Measurements from ENCODE around the gene TWF1.

The TWF1 gene

DNA sequence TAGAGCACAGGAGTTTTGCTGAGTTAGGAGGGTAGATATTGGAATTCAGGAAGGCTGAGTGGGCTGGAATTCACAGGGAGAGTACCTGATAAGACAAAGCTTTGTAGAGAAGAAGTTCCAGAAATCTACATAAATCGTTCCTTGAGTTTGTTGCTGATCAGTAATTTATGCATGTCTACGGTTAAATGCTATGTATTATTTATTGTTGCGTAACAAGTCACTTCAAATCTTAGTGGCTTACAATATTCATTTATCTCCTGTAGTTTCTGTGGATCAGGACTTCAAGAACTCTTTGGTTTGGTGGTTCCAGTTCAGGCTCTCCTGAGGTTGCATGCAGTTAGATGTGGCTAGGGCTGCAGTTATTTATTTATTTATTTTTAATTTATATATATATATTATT is 55.3 kb downstream of the TWF1 start:
- TF ChIP-seq, protein P1, sequence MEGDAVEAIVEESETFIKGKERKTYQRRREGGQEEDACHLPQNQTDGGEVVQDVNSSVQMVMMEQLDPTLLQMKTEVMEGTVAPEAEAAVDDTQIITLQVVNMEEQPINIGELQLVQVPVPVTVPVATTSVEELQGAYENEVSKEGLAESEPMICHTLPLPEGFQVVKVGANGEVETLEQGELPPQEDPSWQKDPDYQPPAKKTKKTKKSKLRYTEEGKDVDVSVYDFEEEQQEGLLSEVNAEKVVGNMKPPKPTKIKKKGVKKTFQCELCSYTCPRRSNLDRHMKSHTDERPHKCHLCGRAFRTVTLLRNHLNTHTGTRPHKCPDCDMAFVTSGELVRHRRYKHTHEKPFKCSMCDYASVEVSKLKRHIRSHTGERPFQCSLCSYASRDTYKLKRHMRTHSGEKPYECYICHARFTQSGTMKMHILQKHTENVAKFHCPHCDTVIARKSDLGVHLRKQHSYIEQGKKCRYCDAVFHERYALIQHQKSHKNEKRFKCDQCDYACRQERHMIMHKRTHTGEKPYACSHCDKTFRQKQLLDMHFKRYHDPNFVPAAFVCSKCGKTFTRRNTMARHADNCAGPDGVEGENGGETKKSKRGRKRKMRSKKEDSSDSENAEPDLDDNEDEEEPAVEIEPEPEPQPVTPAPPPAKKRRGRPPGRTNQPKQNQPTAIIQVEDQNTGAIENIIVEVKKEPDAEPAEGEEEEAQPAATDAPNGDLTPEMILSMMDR (conservative IDR thresholded peaks at IDR 0.05; ENCODE audit: low read depth, low read length): no peak
- no peak overlapping the region for H3K4me2 ChIP-seq
- H3K4me3 ChIP-seq (IDR thresholded peaks at IDR 0.05; ENCODE audit: insufficient read depth, low read depth, low read length): no peak overlapping the region
- H3K36me3 ChIP-seq (ENCODE audit: insufficient read depth): 0 out of 2 replicates have a peak, but pooled peaks cover 6% of the 10 kb centered on the region
- no peaks in the 10 kb centered on the region for H3K79me2 ChIP-seq (ENCODE audit: insufficient read depth, low read depth)
- H3K27ac ChIP-seq: no peak overlapping the region
- H3K4me1 ChIP-seq (ENCODE audit: low read depth, poor library complexity, severe bottlenecking): peaks cover 22% of the 10 kb centered on the region
- H2AFZ ChIP-seq (ENCODE audit: low read depth): no peak overlapping the region
- H3K9ac ChIP-seq: no peak overlapping the region
- no peaks in the 10 kb centered on the region for H4K20me1 ChIP-seq (ENCODE audit: insufficient read depth)
- peaks cover 5% of the 10 kb centered on the region; the same call in 1 of the 2 replicates for H3K27me3 ChIP-seq (ENCODE audit: insufficient read depth, low read depth)

- Histone ChIP-seq H2AFZ (ENCODE audit: low read depth) (no peak overlapping the region), H3K9ac (no peak overlapping the region), H3K27ac (no peak overlapping the region), H3K4me1 (ENCODE audit: low read depth, poor library complexity, severe bottlenecking) (peaks cover 14% of the 10 kb centered on the region), H3K36me3 (ENCODE audit: insufficient read depth) (0 out of 2 replicates have a peak, but pooled peaks cover 4% of the 10 kb centered on the region), H3K4me2 (no peak overlapping the region), H3K27me3 (ENCODE audit: insufficient read depth, low read depth) (0 out of 2 replicates have a peak, but pooled peaks cover under 1% of the 10 kb centered on the region), H4K20me1 (ENCODE audit: insufficient read depth) (no peaks in the 10 kb centered on the region), H3K79me2 (ENCODE audit: insufficient read depth, low read depth) (no peaks in the 10 kb centered on the region), H3K4me3 (IDR thresholded peaks at IDR 0.05; ENCODE audit: insufficient read depth, low read depth, low read length) (no peak overlapping the region)
- TF ChIP-seq, protein P1 (conservative IDR thresholded peaks at IDR 0.05; ENCODE audit: low read depth, low read length): no peak
Observed at GRCh38 chr12:43749016-43749415, 57.1 kb downstream of the TWF1 start.

DNA sequence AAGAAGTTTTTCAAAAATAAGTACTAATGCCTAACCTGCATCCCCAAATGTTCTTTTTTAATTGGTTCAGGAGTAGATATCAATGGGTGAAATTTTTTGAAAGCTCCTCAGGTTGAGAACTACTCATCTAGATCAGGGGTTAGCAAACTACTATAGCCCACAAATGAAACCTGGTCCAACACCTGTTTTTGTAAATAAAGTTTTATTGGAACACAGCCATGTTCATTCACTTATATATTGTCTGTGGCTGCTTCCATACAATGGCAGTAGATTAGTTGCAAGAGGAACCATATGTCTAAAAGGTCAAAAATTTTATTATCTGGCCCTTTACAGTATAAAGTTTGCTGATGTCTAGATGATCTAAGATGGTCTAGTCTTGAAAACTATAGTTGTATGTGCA is 61.3 kb downstream of the TWF1 start:
- no peaks in the 10 kb centered on the region for H4K20me1 ChIP-seq (ENCODE audit: insufficient read depth)
- no peak overlapping the region for H3K4me3 ChIP-seq (IDR thresholded peaks at IDR 0.05; ENCODE audit: insufficient read depth, low read depth, low read length)
- no peak overlapping the region for H3K4me2 ChIP-seq
- no peaks in the 10 kb centered on the region for H3K36me3 ChIP-seq (ENCODE audit: insufficient read depth)
- H3K79me2 ChIP-seq (ENCODE audit: insufficient read depth, low read depth): no peaks in the 10 kb centered on the region
- H2AFZ ChIP-seq (ENCODE audit: low read depth): no peak overlapping the region
- no peaks in the 10 kb centered on the region for H3K27me3 ChIP-seq (ENCODE audit: insufficient read depth, low read depth)
- TF ChIP-seq, protein P1 (conservative IDR thresholded peaks at IDR 0.05; ENCODE audit: low read depth, low read length): no peak
- H3K4me1 ChIP-seq (ENCODE audit: low read depth, poor library complexity, severe bottlenecking): peaks cover 26% of the 10 kb centered on the region
- no peak overlapping the region for H3K9ac ChIP-seq
- no peak overlapping the region for H3K27ac ChIP-seq

Measured in KMS-11 (cell line).